Non-pigmented ciliary epithelial cell (primary cell): ENCODE measurements around the gene NUCB2.
"Not testable (repeated sequence)": the region's sequence is repeated elsewhere in the genome, so short reads cannot be mapped to it uniquely, and the experiment has no call there.

Experiments used
- DNase-seq: peaks from one replicate; pipeline ENCODE4 v3.0.0-alpha.2; 2010; ENCODE audit warnings: low read depth

Gene NUCB2

DNA sequence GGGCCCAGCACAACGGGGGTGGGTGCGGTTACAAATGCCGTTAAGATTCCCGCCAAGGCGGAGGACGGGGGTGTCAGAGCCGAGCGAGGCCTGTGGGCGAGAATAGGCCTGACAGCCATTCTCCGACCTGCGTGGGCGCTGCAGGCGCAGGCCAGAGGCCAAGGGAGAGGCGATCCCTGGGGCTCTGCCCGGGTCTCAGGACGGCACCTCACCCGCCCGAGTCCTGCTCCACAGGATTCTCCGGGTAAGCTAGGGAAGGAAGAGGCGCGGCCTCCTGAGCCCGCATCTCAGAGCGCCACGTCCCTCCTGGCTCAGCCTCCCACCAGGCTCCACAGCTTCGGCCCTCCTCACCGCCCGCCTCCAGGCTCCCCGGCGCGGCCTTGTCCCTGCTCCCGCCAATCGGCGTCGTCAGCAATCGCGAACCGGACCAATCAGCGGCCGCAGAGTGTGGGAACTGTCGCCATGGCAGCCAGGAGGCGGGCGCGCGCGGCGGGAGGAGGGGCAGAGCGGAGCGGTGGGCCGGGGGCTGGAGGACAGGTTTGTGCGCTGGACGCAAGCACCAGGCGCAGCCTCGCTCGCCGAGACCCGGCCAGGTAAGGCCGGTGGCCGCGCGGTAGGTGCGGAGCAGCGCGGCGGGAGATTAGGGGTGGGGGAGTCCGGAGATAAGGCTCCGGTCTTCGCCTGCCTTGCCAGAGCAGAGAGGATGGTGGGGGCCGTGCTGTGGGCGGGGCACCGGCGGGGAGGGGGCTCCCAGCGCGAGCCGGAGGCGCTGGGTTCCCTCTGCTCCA lies at the start of gene NUCB2:
TSS of gene NUCB2 (plus strand) at position 504 of the 788 bp plus-strand sequence. CDS start 18,585 bp downstream, outside the sequence.
- peak; percentile 80 for DNase-seq

DNA sequence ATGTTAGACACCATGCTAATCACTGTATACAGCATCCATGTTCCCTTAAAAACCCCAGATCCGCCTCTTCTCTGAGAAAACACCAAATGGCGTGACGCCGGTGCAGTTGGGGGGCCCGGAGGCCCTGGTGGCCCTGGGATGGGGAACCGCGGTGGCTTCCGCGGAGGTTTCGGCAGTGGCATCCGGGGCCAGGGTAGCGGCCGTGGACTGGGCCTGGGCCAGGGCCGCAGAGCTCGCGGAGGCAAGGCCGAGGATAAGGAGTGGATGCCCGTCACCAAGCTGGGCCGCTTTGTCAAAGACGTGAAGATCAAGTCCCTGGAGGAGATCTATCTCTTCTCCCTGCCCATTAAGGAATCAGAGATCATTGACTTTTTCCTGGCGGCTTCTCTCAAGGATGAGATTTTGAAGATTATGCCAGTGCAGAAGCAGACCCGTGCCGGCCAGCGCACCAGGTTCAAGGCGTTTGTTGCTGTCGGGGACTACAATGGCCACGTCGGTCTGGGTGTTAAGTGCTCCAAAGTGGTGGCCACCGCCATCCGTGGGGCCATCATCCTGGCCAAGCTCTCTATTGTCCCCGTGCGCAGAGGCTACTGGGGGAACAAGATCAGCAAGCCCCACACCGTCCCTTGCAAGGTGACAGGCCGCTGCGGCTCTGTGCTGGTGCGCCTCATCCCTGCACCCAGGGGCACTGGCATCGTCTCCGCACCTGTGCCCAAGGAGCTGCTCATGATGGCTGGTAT lies 48.2 kb upstream of the NUCB2 start:
- DNase-seq, result not testable (repeated sequence)

DNA sequence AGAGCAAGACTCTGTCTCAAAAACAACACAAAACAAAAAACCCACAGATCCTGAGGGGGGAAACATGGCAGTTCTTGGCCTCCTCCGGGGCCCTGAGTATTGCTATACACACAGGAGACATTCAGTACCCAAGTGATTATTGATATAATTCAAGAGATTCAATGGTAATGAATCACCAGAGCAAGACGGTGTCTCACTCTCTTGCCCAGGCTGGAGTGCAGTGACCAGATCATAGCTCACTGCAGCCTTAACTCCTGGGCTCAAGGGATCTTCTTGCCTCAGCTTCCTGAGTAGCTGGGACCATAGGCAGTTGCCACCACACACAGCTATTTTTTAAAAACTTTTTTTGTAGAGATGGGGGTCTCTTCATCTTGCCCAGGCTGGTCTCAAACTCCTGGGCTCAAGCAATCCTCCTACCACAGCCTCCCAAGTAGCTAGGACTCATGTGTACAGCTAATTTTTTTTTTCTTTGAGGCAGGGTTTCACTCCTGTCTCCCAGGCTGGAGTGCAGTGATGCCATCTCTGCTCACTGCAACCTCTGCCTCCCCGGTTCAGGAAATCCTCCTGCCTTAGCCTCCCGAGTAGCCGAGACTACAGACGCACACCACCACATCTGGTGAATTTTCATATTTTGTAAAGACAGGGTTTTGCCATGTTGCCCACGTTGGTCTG lies 46.9 kb upstream of the NUCB2 start:
- no peak for DNase-seq

DNA sequence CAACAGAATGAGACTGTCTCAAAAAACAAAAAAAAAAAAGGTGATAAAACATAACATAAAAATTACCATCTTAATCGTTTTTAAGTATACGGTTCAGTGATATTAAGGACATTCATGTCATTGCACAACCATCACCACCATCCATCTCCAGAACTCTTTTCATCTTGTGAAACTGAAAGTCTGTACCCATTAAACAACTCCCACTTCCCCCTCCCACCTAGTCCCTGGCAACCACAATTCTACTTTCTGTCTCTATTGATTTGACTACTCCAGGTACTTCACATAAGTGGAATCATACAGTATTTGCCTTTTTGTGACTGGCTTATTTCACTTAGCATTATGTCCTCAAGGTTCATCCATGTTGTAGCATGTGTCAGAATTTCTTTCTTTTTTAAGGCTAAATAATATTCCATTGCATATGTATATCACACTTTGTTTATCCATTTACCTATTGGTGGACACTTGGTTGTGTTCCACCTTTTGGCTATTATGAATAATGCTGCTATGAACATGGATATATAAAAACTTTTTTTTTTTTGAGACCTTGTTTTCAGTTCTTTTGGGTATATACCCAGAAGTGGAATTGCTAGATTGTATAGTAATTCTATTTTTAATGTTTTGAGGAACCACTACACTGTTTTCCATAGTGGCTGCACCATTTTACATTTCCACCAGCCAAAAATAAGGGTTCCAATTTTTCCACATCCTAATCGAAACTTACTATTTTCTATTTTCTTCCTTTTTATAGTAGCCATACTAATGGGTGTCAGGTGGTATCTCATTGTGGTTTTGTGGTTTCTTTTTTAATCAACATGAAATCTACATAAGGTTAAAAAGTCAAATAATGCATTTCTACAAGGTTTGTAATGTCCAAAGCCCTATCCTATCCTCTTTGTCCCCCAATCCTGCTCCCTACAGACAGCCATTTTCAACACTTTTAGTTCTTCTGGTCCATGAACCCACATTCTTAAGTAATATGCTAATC lies 45.4 kb upstream of the NUCB2 start:
- no peak for DNase-seq

DNA sequence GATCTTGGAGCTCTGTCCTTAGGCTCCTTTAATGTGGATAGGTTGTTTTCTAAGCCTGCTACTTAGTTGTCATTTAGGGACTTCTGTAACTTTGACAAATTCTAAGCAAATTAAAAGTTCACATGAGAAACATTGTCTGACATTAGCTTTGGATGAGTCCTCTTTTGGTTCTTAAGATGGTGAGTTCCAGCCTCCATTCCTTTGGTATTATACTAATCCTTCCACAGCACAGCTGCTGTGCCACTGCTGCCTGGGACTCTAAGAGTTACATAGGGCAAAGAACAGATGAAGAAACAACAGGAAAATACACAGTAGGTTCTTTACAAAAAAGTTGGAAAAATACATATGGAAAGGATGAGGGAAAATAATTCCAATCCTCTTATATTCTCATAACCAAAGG lies 43.4 kb upstream of the NUCB2 start:
- no peak for DNase-seq

- no peak for DNase-seq
Measured at GRCh38 chr11:17238377-17238776, 38.2 kb upstream of the NUCB2 start.

DNA sequence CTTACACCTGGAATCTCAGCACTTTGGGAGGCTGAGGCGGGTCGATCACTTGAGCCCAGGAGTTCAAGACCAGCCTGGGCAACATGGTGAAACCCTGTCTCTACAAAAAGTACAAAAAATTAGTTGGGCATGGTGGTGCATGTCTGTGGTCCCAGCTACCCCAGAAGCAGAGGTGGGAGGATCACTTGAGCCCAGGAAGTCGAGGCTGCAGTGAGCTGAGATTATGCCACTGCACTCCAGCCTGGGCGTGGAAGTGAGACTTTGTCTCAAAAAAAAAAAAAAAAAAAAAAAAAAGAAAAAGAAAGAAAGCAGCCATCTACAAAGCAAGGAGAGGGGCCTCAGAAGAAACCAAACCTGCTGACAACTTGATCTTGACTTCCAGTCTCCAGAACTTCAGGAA lies 36.6 kb upstream of the NUCB2 start:
- not testable (repeated sequence) for DNase-seq

DNA sequence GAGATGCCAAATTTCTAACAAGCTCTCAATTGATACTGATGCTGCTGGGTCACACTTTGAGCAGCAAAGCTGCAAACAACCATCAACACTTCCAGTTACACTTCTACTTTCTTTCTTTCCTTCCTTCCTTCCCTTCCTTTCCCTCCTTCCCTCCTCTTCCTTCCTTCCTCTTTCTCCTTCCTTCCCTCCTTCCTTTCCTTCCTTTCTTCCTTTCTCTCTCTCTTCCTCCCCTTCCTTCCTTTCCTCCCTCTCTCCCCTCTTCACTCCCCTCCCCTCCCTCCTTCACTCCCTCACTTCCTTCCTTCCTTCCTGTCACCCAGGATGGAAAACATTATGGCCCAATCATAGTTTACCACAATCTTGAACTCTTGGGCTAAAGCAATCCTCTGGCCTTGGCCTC lies 35.8 kb upstream of the NUCB2 start:
- no peak for DNase-seq

GRCh38 chr11:17242954-17243353 lies 33.6 kb upstream of the NUCB2 start:
- DNase-seq, result not testable (repeated sequence)

- no peak for DNase-seq
Measured at GRCh38 chr11:17244046-17244445, 32.5 kb upstream of the NUCB2 start.

- DNase-seq, result no peak
Measured at GRCh38 chr11:17250561-17251350, 25.8 kb upstream of the NUCB2 start.

DNA sequence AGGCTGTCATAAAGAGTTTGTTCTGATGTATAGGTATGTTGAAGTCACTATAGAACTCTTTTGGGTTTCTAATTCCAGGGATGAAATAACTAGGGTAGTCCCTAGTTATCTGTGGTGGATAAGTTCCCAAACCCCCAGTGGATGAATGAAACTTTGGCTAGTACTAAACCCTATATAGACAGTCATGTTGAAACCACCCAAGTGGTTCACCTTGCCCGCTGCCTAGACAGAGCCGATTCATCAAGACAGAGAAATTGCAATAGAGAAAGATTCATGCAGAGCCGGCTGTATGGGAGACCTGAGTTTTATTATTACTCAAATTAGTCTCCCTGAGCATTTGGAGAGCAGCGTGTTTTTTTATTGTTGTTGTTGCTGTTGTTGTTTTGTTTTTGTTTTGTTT lies 23.8 kb upstream of the NUCB2 start:
- DNase-seq, result no peak

- DNase-seq, result peak; percentile 98
Measured at GRCh38 chr11:17256512-17256911, 20.0 kb upstream of the NUCB2 start.

DNA sequence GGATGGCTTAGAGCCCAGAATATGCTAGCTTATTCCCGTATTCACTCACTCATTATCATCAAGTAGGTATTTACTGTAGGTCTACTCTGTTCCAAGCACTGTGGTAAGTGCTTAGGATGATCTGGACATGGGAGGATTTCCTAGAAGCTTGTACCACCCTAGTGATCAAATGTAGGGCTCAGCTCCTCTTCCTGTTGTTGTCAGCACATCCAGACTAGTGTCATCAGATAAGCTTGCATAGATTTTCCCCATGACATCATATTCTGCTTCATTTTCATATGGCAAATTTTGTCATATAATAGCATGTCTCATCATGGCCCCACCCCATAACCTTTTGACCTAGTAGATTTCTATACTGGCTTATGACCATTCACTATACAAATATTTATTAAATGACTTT lies 19.3 kb upstream of the NUCB2 start:
- no peak for DNase-seq

- DNase-seq, result no peak
Measured at GRCh38 chr11:17258670-17259069, 17.9 kb upstream of the NUCB2 start.

- DNase-seq, result no peak
Measured at GRCh38 chr11:17259519-17259918, 17.0 kb upstream of the NUCB2 start.

DNA sequence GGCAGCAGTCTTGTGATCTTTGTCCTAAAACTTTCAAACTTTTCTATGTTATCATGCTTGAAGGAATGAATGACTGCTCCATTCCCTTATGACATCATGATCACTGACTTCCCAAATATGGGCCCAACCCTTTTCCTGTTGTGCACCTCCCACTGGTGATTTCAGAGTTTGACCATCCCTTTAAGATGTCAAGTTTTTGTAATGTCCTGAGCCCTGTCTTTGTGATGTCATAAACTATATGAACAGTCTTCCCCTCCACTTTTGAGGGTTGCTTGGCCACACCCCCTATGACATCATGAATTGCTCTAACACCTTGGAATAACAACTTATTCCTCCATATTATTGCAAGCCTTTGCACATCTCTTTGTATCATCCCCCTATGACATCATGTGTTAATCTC lies 16.5 kb upstream of the NUCB2 start:
- no peak for DNase-seq

DNA sequence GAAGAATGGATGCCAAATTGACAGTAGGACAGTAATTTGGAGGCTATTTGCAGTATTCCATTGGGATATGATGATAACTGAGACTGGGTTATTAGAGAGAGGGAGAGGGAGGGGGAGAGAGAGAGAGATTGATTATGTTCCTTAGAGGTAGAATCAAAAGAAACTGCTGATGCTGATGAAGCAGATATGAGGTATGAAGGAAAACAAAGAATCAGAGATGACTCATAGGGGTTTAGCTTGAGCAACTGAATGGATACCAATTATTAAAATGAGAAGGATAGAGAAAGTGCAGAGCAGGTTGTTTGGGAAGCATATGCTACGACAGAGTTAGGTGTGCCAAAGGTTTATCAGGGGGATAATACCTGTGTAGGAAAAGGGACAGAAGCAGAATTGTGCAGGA lies 12.8 kb upstream of the NUCB2 start:
- no peak for DNase-seq

- no peak for DNase-seq
Measured at GRCh38 chr11:17266781-17267180, 9.8 kb upstream of the NUCB2 start.

- peak; percentile 89 for DNase-seq
Measured at GRCh38 chr11:17267576-17267975, 9.0 kb upstream of the NUCB2 start.

DNA sequence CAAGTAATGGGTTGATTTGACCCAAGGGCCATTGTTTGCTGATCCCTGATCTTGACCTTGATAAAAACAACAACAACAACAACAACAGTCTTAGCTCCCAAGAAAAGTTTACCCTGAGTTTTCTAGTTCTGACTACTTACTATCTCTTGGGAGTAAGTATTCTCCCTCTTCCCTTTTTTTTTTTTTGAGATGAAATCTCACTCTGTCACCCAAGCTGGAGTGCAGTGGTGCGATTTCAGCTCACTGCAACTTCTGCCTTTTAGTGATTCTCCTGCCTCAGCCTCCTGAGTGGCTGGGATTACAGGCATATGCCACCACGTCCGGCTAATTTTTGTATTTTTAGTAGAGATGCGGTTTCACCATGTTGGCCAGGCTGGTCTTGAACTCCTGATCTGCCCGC lies 8.0 kb upstream of the NUCB2 start:
- not testable (repeated sequence) for DNase-seq
